Measurements from ENCODE around the gene GAST.

Gene GAST

DNA sequence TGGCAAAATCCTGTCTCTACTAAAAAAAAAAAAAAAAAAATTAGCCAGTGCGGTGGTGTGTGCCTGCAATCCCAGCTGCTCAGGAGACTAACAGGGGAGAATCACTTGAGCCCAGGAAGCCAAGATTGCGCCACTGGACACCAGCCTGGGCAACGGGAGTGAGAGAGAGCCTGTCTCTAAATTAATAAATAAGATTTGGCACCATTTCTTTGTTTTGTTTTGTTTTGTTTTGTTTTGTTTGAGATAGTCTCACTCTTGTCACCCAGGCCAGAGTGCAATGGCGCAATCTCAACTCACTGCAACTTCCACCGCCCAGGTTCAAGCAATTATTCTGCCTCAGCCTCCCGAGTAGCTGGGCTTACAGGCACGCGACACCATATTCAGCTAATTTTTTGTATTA is 9.4 kb upstream of the GAST start:
- H3K27me3 ChIP-seq (ENCODE audit: insufficient read depth, poor library complexity, severe bottlenecking), result no peaks in the 10 kb centered on the region
- no peaks in the 10 kb centered on the region for H3K4me1 ChIP-seq (ENCODE audit: insufficient read depth, poor library complexity, severe bottlenecking)
- ATAC-seq (ENCODE audit: low read depth), result no peak
- no peak overlapping the region for H3K27ac ChIP-seq (ENCODE audit: poor library complexity, severe bottlenecking)
- no peaks in the 10 kb centered on the region for H3K9me3 ChIP-seq (ENCODE audit: severe bottlenecking)
- no peak for DNase-seq (ENCODE audit: low spot score)
- no peaks in the 10 kb centered on the region for H3K36me3 ChIP-seq (ENCODE audit: low read depth)
- TF ChIP-seq CTCF (IDR thresholded peaks at IDR 0.05; ENCODE audit: poor library complexity, severe bottlenecking), result no peak
- H3K4me3 ChIP-seq (ENCODE audit: severe bottlenecking), result no peak overlapping the region

GRCh38 chr17:41705271-41705991 is 6.7 kb upstream of the GAST start:
- TF ChIP-seq CTCF (IDR thresholded peaks at IDR 0.05; ENCODE audit: poor library complexity, severe bottlenecking), result no peak
- ATAC-seq (ENCODE audit: low read depth), result 0 out of 3 replicates have a peak, but pooled peaks have one; percentile 14
- Histone ChIP-seq H3K4me3 (ENCODE audit: severe bottlenecking) (no peak overlapping the region), H3K27ac (ENCODE audit: poor library complexity, severe bottlenecking) (no peak overlapping the region), H3K4me1 (ENCODE audit: insufficient read depth, poor library complexity, severe bottlenecking) (no peaks in the 10 kb centered on the region), H3K9me3 (ENCODE audit: severe bottlenecking) (no peaks in the 10 kb centered on the region), H3K27me3 (ENCODE audit: insufficient read depth, poor library complexity, severe bottlenecking) (no peaks in the 10 kb centered on the region), H3K36me3 (ENCODE audit: low read depth) (no peaks in the 10 kb centered on the region)
- DNase-seq (ENCODE audit: low spot score), result no peak

- H3K9me3 ChIP-seq (ENCODE audit: severe bottlenecking), result no peaks in the 10 kb centered on the region
- DNase-seq (ENCODE audit: low spot score) (no peak), ATAC-seq (ENCODE audit: low read depth) (no peak)
- H3K27ac ChIP-seq (ENCODE audit: poor library complexity, severe bottlenecking), result no peak overlapping the region
- H3K4me3 ChIP-seq (ENCODE audit: severe bottlenecking), result no peak overlapping the region
- TF ChIP-seq CTCF (IDR thresholded peaks at IDR 0.05; ENCODE audit: poor library complexity, severe bottlenecking), result no peak
- H3K36me3 ChIP-seq (ENCODE audit: low read depth), result no peaks in the 10 kb centered on the region
- no peaks in the 10 kb centered on the region for H3K4me1 ChIP-seq (ENCODE audit: insufficient read depth, poor library complexity, severe bottlenecking)
- H3K27me3 ChIP-seq (ENCODE audit: insufficient read depth, poor library complexity, severe bottlenecking), result no peaks in the 10 kb centered on the region
Observed at GRCh38 chr17:41707803-41708669, 4.1 kb upstream of the GAST start.

GRCh38 chr17:41710472-41711090 is 1.6 kb upstream of the GAST start:
- no peaks in the 10 kb centered on the region for H3K27me3 ChIP-seq (ENCODE audit: insufficient read depth, poor library complexity, severe bottlenecking)
- no peak overlapping the region for H3K27ac ChIP-seq (ENCODE audit: poor library complexity, severe bottlenecking)
- ATAC-seq (ENCODE audit: low read depth) (no peak), DNase-seq (ENCODE audit: low spot score) (no peak)
- TF ChIP-seq CTCF (IDR thresholded peaks at IDR 0.05; ENCODE audit: poor library complexity, severe bottlenecking), result no peak
- no peaks in the 10 kb centered on the region for H3K9me3 ChIP-seq (ENCODE audit: severe bottlenecking)
- no peaks in the 10 kb centered on the region for H3K36me3 ChIP-seq (ENCODE audit: low read depth)
- no peak overlapping the region for H3K4me3 ChIP-seq (ENCODE audit: severe bottlenecking)
- H3K4me1 ChIP-seq (ENCODE audit: insufficient read depth, poor library complexity, severe bottlenecking), result no peaks in the 10 kb centered on the region
